Measurements from ENCODE around the gene LRRC45.

Gene LRRC45

GRCh38 chr17:82059272-82060000 lies 36.3 kb downstream of the LRRC45 start:
- peaks cover 21% of the 10 kb centered on the region for H3K79me2 ChIP-seq (ENCODE audit: insufficient read depth, low read length)
- no peak overlapping the region for H3K9ac ChIP-seq (ENCODE audit: low read depth, low read length)
- H3K36me3 ChIP-seq (ENCODE audit: insufficient read depth, low read length) = peaks cover 98% of the 10 kb centered on the region
- peak; percentile 8 for DNase-seq
- H3K4me3 ChIP-seq (ENCODE audit: low read depth in 1 of 2, low read length in 2 of 2) = no peak overlapping the region
- TF ChIP-seq EZH2 (IDR thresholded peaks at IDR 0.05; ENCODE audit: borderline replicate concordance, low read depth, low read length, severe bottlenecking) (no peak), CTCF (IDR thresholded peaks at IDR 0.05; ENCODE audit: borderline replicate concordance, extremely low read depth, low read length, poor library complexity, severe bottlenecking) (no peak)
- no peak overlapping the region for H3K4me2 ChIP-seq (ENCODE audit: insufficient read depth, low read length)
- peaks cover 71% of the 10 kb centered on the region for H4K20me1 ChIP-seq (ENCODE audit: insufficient read depth, low read length)
- no peaks in the 10 kb centered on the region for H3K27me3 ChIP-seq (ENCODE audit: insufficient read depth, low read length, poor library complexity)
- H2AFZ ChIP-seq (ENCODE audit: low read depth, low read length) = no peak overlapping the region
- H3K9me3 ChIP-seq (ENCODE audit: insufficient read depth, low read length, severe bottlenecking) = no peaks in the 10 kb centered on the region
- ATAC-seq (ENCODE audit: insufficient read depth, low read depth) = no peak
- H3K27ac ChIP-seq (ENCODE audit: low read length) = no peak overlapping the region
- H3K4me1 ChIP-seq (ENCODE audit: insufficient read depth, low read length) = peaks cover 32% of the 10 kb centered on the region

- Histone ChIP-seq H3K9ac (ENCODE audit: low read depth, low read length) (no peak overlapping the region), H4K20me1 (ENCODE audit: insufficient read depth, low read length) (peaks cover 76% of the 10 kb centered on the region), H2AFZ (ENCODE audit: low read depth, low read length) (no peak overlapping the region), H3K4me2 (ENCODE audit: insufficient read depth, low read length) (no peak overlapping the region), H3K27ac (ENCODE audit: low read length) (no peak overlapping the region), H3K79me2 (ENCODE audit: insufficient read depth, low read length) (peaks cover 23% of the 10 kb centered on the region), H3K9me3 (ENCODE audit: insufficient read depth, low read length, severe bottlenecking) (no peaks in the 10 kb centered on the region), H3K4me1 (ENCODE audit: insufficient read depth, low read length) (peaks cover 33% of the 10 kb centered on the region), H3K27me3 (ENCODE audit: insufficient read depth, low read length, poor library complexity) (no peaks in the 10 kb centered on the region), H3K4me3 (ENCODE audit: low read depth in 1 of 2, low read length in 2 of 2) (no peak overlapping the region), H3K36me3 (ENCODE audit: insufficient read depth, low read length) (peaks cover 96% of the 10 kb centered on the region)
- TF ChIP-seq EZH2 (IDR thresholded peaks at IDR 0.05; ENCODE audit: borderline replicate concordance, low read depth, low read length, severe bottlenecking) (no peak), CTCF (IDR thresholded peaks at IDR 0.05; ENCODE audit: borderline replicate concordance, extremely low read depth, low read length, poor library complexity, severe bottlenecking) (no peak)
- peak; percentile 5 for DNase-seq
- ATAC-seq (ENCODE audit: insufficient read depth, low read depth) = no peak
These were observed 36.9 kb downstream of the LRRC45 start for GRCh38 chr17:82060001-82060380.

- Histone ChIP-seq H3K79me2 (ENCODE audit: insufficient read depth, low read length) (peaks cover 25% of the 10 kb centered on the region), H4K20me1 (ENCODE audit: insufficient read depth, low read length) (peaks cover 72% of the 10 kb centered on the region), H3K36me3 (ENCODE audit: insufficient read depth, low read length) (peaks cover 92% of the 10 kb centered on the region), H3K9me3 (ENCODE audit: insufficient read depth, low read length, severe bottlenecking) (no peaks in the 10 kb centered on the region), H3K4me1 (ENCODE audit: insufficient read depth, low read length) (peaks cover 31% of the 10 kb centered on the region), H3K4me3 (ENCODE audit: low read depth in 1 of 2, low read length in 2 of 2) (no peak overlapping the region), H2AFZ (ENCODE audit: low read depth, low read length) (no peak overlapping the region), H3K4me2 (ENCODE audit: insufficient read depth, low read length) (no peak overlapping the region), H3K27ac (ENCODE audit: low read length) (no peak overlapping the region), H3K27me3 (ENCODE audit: insufficient read depth, low read length, poor library complexity) (no peaks in the 10 kb centered on the region), H3K9ac (ENCODE audit: low read depth, low read length) (no peak overlapping the region)
- DNase-seq (peak; percentile 6), ATAC-seq (ENCODE audit: insufficient read depth, low read depth) (no peak)
- no peak for TF ChIP-seq CTCF (IDR thresholded peaks at IDR 0.05; ENCODE audit: borderline replicate concordance, extremely low read depth, low read length, poor library complexity, severe bottlenecking)
- TF ChIP-seq EZH2 (IDR thresholded peaks at IDR 0.05; ENCODE audit: borderline replicate concordance, low read depth, low read length, severe bottlenecking) = no peak
These were observed 37.5 kb downstream of the LRRC45 start for GRCh38 chr17:82060614-82061013.

Measured in DND-41 (cell line).